Measurements from ENCODE around the gene CTBP2.
"Not testable (repeated sequence)": the region's sequence is repeated elsewhere in the genome, so short reads cannot be mapped to it uniquely, and the experiment has no call there.

CTBP2 gene

GRCh38 chr10:124990671-124991625 lies 169.4 kb downstream of the CTBP2 start:
- TF ChIP-seq CTCF (IDR thresholded peaks at IDR 0.05; ENCODE audit: insufficient read depth, low read depth, low read length, missing control alignments) = no peak
- no peak overlapping the region for H3K4me3 ChIP-seq (ENCODE audit: low read depth, low read length)
- DNase-seq (ENCODE audit: low read depth) = no peak

DNA sequence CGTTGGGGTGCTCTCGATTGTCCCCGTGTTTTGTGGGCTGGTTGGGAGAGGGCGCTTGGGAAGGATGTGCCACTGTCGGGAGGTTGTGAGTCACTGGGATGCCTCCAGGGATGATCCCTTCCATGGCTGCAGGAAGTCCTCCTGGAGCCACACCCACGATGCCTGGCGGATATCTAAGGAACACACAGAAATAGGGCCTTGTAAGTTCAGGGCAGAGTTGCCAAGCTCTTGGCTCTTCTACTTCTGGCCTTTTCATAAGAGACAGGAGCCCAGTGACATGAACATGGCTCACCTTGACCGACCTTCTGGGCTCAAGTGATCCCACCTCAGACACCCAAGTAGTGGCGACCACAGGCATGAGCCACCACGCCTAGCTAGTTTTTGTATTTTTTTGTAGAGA lies 170.8 kb downstream of the CTBP2 start:
- no peak overlapping the region for H3K4me3 ChIP-seq (ENCODE audit: low read depth, low read length)
- no peak for DNase-seq (ENCODE audit: low read depth)
- TF ChIP-seq CTCF (IDR thresholded peaks at IDR 0.05; ENCODE audit: insufficient read depth, low read depth, low read length, missing control alignments) = no peak

DNA sequence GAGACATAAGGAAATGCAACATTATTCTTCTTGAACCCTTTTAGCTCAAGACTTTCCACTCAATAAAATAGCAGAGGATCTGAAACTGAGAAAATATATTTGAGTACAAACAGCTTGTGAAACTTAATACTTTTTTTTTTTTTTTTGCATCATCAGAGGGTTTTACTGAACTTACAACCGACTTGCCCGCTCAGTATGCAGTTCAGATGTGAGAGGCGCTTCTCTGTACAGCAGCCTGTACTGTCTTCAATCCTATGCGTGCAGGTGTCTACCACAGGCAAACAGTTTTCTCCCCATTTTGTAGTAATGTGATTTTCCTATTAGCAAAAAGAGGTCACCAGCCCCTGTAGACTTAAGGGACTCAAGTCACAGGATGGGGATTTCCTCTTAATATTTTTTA lies 171.6 kb downstream of the CTBP2 start:
- DNase-seq (ENCODE audit: low read depth) = peak; percentile 79
- not testable (repeated sequence) for H3K4me3 ChIP-seq (ENCODE audit: low read depth, low read length)

DNA sequence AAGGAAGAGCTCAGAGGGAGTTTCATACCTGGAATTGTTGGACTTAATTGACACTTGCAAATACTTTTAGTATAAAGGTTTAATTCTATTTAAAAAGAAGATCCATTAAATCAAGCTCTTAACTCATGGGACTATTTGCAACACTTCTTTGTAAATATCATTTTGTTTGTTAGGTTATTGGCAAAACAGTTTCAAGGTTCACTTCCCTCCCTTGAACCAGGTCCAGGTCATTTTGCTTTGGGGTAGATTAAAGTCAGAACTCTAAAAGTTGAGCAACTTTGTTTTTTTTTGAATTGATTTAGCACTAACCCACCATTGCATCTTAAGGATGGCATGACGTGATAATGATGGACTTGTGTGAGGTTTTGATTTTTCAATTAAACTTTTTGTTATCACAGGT lies 172.6 kb downstream of the CTBP2 start:
- no peak overlapping the region for H3K4me3 ChIP-seq (ENCODE audit: low read depth, low read length)
- DNase-seq (ENCODE audit: low read depth) = no peak
- no peak for TF ChIP-seq CTCF (IDR thresholded peaks at IDR 0.05; ENCODE audit: insufficient read depth, low read depth, low read length, missing control alignments)

GRCh38 chr10:124985162-124985561 lies 175.2 kb downstream of the CTBP2 start:
- no peak overlapping the region for H3K4me3 ChIP-seq (ENCODE audit: low read depth, low read length)
- DNase-seq (ENCODE audit: low read depth) = no peak
- TF ChIP-seq CTCF (IDR thresholded peaks at IDR 0.05; ENCODE audit: insufficient read depth, low read depth, low read length, missing control alignments) = no peak

DNA sequence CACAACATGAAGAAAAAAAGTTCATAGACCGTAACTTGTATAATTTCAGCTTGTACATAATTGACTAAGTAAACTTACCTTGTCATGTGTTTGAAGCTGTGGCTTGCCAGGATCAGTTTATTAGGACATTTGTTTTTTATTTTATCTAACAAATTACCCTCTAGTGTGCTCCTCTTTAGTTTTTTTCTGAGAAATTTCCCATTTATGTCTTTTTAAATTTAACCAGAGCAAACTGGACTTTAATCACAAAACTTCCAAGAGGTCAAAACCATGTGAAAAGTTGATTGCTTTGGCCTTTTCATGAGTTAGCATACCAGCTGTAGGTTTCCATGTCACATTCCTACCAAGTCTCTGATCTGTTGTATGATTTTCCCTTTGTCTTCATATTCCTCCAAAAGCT lies 176.0 kb downstream of the CTBP2 start:
- no peak for TF ChIP-seq CTCF (IDR thresholded peaks at IDR 0.05; ENCODE audit: insufficient read depth, low read depth, low read length, missing control alignments)
- H3K4me3 ChIP-seq (ENCODE audit: low read depth, low read length) = no peak overlapping the region
- no peak for DNase-seq (ENCODE audit: low read depth)

DNA sequence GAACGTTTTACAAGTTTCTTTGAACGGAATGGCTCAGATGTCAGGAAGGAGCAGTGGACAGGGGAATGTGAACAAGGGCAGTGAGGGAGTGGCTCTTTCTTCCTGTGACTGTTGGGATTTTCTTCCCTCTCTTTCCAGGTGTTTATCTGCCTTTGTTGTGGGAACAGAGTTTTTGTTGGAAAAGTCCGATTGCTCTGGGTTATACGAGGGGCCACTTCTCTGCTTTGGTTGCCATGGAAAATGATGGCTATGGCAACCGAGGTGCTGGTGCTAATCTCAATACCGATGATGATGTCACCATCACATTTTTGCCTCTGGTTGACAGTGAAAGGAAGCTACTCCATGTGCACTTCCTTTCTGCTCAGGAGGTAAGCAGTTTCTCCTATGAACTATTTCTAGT lies 177.0 kb downstream of the CTBP2 start:
- DNase-seq (ENCODE audit: low read depth) = no peak
- TF ChIP-seq CTCF (IDR thresholded peaks at IDR 0.05; ENCODE audit: insufficient read depth, low read depth, low read length, missing control alignments) = no peak
- no peak overlapping the region for H3K4me3 ChIP-seq (ENCODE audit: low read depth, low read length)

All from GM12865 (cell line).